Keratinocyte (primary cell): Measurements from ENCODE around the gene UBE2E1.

ENCODE experiments used
- EZH2 ChIP-seq: IDR thresholded peaks from one replicate; pipeline ENCODE4 v1.6.1; 2012; ENCODE audit warnings: inconsistent platforms, mild to moderate bottlenecking, low read length, moderate library complexity
- TF ChIP-seq, protein P1 (sequence below), 3 experiments: IDR thresholded peaks in 1 of 3; conservative IDR thresholded peaks in 1 of 3; optimal IDR thresholded peaks in 1 of 3; 2 replicates in 2 of 3; 3 replicates in 1 of 3; pipeline versions ENCODE3 to v1.5.1; 2011; ENCODE audit warnings: low read length in 3 of 3, mild to moderate bottlenecking in 3 of 3, moderate library complexity in 2 of 3, control low read depth in 1 of 3, inconsistent platforms in 1 of 3; ENCODE audit not compliant: insufficient read depth in 2 of 3; ENCODE audit errors: extremely low read depth in 1 of 3

DNA sequence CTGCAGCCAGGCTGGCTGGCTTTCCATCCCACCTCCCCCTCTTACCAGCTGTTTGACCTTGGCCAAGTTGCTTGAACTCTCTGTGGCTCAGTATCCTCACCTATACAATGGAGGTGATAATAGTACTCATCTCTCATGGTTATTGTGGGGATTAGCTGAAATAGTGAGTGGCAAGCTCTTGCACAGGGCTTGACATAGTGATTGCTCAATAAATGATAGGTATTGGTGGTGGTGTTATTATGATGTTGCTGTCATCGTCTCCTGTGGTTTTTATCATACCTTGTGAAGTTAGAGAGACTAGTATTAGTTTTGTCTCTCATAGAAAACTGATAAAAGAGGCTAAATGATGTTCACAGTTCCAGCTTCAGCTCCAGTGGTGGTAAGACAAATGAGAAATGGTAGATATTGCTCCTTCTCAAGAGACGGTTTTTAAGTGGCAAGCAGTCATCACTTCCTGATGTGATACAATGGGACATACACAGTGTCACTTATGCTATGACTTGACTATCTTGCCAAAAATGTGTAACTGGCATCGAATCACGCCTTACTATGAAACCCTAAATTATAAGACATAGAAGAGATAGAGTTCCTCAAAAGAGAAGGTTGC, 12.1 kb upstream of the UBE2E1 start:
- TF ChIP-seq, protein P1, sequence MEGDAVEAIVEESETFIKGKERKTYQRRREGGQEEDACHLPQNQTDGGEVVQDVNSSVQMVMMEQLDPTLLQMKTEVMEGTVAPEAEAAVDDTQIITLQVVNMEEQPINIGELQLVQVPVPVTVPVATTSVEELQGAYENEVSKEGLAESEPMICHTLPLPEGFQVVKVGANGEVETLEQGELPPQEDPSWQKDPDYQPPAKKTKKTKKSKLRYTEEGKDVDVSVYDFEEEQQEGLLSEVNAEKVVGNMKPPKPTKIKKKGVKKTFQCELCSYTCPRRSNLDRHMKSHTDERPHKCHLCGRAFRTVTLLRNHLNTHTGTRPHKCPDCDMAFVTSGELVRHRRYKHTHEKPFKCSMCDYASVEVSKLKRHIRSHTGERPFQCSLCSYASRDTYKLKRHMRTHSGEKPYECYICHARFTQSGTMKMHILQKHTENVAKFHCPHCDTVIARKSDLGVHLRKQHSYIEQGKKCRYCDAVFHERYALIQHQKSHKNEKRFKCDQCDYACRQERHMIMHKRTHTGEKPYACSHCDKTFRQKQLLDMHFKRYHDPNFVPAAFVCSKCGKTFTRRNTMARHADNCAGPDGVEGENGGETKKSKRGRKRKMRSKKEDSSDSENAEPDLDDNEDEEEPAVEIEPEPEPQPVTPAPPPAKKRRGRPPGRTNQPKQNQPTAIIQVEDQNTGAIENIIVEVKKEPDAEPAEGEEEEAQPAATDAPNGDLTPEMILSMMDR (optimal IDR thresholded peaks at IDR 0.05 in 1 of 3, IDR thresholded peaks at IDR 0.05 in 1 of 3, conservative IDR thresholded peaks at IDR 0.05 in 1 of 3; ENCODE audit: extremely low read depth in 1 of 3, insufficient read depth in 2 of 3, low read length in 3 of 3), result no peak
- no peak for TF ChIP-seq EZH2
